ENCODE results near the gene USF3.

The USF3 gene

DNA sequence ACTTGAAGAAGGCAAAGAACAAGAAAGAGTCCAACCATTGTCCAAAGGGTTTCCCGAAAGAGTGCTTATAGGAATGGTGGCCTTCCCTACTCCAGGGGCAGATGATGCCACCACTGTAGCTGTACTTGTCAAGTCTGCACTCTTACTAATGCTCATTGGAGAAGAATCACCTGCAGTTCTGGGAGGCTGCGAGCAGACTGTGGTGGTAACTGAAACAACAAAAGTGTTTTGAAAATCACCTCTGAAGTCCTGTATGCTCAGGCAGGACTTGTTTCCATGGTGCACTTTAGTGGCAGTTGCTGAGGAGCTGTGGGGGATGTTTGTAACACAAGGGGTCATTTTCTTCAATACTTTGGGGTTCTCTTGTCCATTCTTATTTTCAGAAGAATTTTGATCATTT, 36.0 kb downstream of the USF3 start:
- Histone ChIP-seq H3K4me1 (ENCODE audit: control insufficient read depth in 5 of 5, insufficient read depth in 5 of 5, low read length in 5 of 5) (no peaks in the 10 kb centered on the region), H3K36me3 (ENCODE audit: control insufficient read depth in 5 of 5, insufficient read depth in 5 of 5, low read length in 5 of 5) (peaks cover 48 to 72% (median 57%) of the 10 kb centered on the region in 5 donors), H3K27me3 (ENCODE audit: control insufficient read depth in 5 of 5, insufficient read depth in 4 of 5, low read length in 5 of 5) (no peaks in the 10 kb centered on the region), H3K27ac (ENCODE audit: low read depth, low read length) (no peak overlapping the region), H3K9me3 (ENCODE audit: control insufficient read depth in 5 of 5, low read length in 5 of 5) (no peaks in the 10 kb centered on the region), H3K9ac (ENCODE audit: low read length in 5 of 5) (no peak overlapping the region), H3K4me3 (ENCODE audit: low read depth in 1 of 5, low read length in 5 of 5) (no peak overlapping the region)

DNA sequence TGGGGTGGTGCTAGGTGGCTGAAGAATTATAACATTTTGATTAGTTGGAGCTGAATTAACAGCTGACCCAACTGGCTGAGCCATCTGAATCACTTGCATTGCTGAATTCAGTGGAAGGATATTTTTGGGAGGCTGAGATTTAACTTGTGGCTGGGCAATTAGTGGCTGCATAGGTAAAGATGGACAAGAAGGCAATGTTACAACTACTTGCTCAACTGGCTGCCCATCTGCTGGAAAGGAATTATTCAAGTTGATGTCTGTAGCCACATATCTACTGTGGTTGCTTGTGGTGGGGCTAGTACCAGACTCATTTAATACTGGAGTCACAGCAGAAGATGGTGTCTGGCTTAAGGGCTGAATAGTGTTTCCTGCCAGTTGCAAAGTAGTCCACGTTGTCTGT, 36.4 kb downstream of the USF3 start:
- Histone ChIP-seq H3K27me3 (ENCODE audit: control insufficient read depth in 5 of 5, insufficient read depth in 4 of 5, low read length in 5 of 5) (no peaks in the 10 kb centered on the region), H3K36me3 (ENCODE audit: control insufficient read depth in 5 of 5, insufficient read depth in 5 of 5, low read length in 5 of 5) (peaks cover 48 to 71% (median 53%) of the 10 kb centered on the region in 5 donors), H3K9ac (ENCODE audit: low read length in 5 of 5) (no peak overlapping the region), H3K4me3 (ENCODE audit: low read depth in 1 of 5, low read length in 5 of 5) (no peak overlapping the region), H3K4me1 (ENCODE audit: control insufficient read depth in 5 of 5, insufficient read depth in 5 of 5, low read length in 5 of 5) (no peaks in the 10 kb centered on the region), H3K9me3 (ENCODE audit: control insufficient read depth in 5 of 5, low read length in 5 of 5) (no peaks in the 10 kb centered on the region), H3K27ac (ENCODE audit: low read depth, low read length) (no peak overlapping the region)

DNA sequence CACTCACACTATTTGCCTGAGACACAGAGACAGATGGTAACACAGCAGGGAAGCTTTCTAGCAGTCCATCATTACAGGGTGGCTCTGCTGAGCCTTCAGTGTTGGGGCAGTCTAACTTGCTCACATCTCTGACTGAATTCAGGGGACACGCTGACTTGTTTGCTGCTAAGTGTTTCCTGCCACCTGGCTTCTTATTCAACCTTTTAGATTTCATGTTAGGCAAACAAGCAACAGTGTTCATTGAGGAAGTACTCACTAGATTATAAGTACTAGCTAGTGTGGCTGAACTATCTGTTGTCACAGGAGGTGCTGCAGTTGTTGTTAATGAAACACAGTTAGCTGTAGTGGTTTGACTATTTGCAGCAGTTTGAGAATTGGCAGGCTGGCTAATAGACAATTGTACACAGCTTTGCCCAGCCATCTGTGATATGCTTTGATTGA, 37.3 kb downstream of the USF3 start:
- H3K36me3 ChIP-seq (ENCODE audit: control insufficient read depth in 5 of 5, insufficient read depth in 5 of 5, low read length in 5 of 5), result peaks cover 45 to 67% (median 53%) of the 10 kb centered on the region in 5 donors
- H3K4me1 ChIP-seq (ENCODE audit: control insufficient read depth in 5 of 5, insufficient read depth in 5 of 5, low read length in 5 of 5), result no peaks in the 10 kb centered on the region
- H3K27me3 ChIP-seq (ENCODE audit: control insufficient read depth in 5 of 5, insufficient read depth in 4 of 5, low read length in 5 of 5), result no peaks in the 10 kb centered on the region
- no peaks in the 10 kb centered on the region for H3K9me3 ChIP-seq (ENCODE audit: control insufficient read depth in 5 of 5, low read length in 5 of 5)
- no peak overlapping the region for H3K27ac ChIP-seq (ENCODE audit: low read depth, low read length)
- no peak overlapping the region for H3K4me3 ChIP-seq (ENCODE audit: low read depth in 1 of 5, low read length in 5 of 5)
- no peak overlapping the region for H3K9ac ChIP-seq (ENCODE audit: low read length in 5 of 5)

DNA sequence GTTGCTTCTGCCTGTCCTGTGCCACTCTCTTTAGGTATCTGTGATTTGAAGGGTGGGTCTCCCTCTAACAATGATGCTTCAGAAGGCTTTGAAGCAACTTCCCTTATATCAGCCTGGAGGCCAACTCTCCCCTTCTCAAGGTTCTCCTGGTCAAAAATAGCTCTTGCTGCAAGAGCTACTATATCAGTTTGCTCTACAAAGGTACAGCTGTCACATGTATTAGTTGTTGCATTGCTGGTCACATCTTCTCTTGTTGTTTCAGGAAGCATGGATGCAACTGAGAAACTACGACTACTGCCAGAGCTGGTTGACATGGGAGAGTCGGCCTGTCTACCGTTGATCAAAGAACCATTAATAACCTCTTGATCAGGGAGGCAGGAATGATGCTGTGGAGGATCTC, 38.3 kb downstream of the USF3 start:
- no peaks in the 10 kb centered on the region for H3K4me1 ChIP-seq (ENCODE audit: control insufficient read depth in 5 of 5, insufficient read depth in 5 of 5, low read length in 5 of 5)
- H3K27me3 ChIP-seq (ENCODE audit: control insufficient read depth in 5 of 5, insufficient read depth in 4 of 5, low read length in 5 of 5), result no peaks in the 10 kb centered on the region
- H3K9me3 ChIP-seq (ENCODE audit: control insufficient read depth in 5 of 5, low read length in 5 of 5), result no peaks in the 10 kb centered on the region
- H3K9ac ChIP-seq (ENCODE audit: low read length in 5 of 5), result no peak overlapping the region
- H3K4me3 ChIP-seq (ENCODE audit: low read depth in 1 of 5, low read length in 5 of 5), result no peak overlapping the region
- no peak overlapping the region for H3K27ac ChIP-seq (ENCODE audit: low read depth, low read length)
- H3K36me3 ChIP-seq (ENCODE audit: control insufficient read depth in 5 of 5, insufficient read depth in 5 of 5, low read length in 5 of 5), result peaks cover 37 to 58% (median 49%) of the 10 kb centered on the region in 5 donors

DNA sequence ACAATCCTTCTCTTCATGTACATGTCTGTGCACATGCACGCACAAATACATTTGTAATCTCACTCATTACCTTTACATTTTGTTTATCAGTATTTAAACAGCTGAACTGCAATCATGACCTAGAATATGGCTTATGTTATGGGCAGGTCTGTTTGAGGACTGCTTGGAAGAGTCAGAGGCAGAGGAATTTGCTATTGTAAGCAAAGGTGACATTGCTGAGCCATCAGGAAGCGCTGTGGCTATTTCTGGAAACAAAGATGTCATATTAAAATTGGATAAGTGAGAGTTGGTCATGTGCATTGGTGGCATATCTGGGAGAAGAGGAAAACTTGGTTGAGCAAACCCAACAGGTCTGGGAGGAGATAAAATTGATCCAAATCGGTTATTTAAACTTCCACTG, 41.6 kb downstream of the USF3 start:
- H3K36me3 ChIP-seq (ENCODE audit: control insufficient read depth in 5 of 5, insufficient read depth in 5 of 5, low read length in 5 of 5), result peaks cover 16 to 31% (median 25%) of the 10 kb centered on the region in 5 donors
- no peak overlapping the region for H3K9ac ChIP-seq (ENCODE audit: low read length in 5 of 5)
- no peaks in the 10 kb centered on the region for H3K4me1 ChIP-seq (ENCODE audit: control insufficient read depth in 5 of 5, insufficient read depth in 5 of 5, low read length in 5 of 5)
- no peaks in the 10 kb centered on the region for H3K9me3 ChIP-seq (ENCODE audit: control insufficient read depth in 5 of 5, low read length in 5 of 5)
- H3K27me3 ChIP-seq (ENCODE audit: control insufficient read depth in 5 of 5, insufficient read depth in 4 of 5, low read length in 5 of 5), result no peaks in the 10 kb centered on the region
- H3K27ac ChIP-seq (ENCODE audit: low read depth, low read length), result no peak overlapping the region
- no peak overlapping the region for H3K4me3 ChIP-seq (ENCODE audit: low read depth in 1 of 5, low read length in 5 of 5)

DNA sequence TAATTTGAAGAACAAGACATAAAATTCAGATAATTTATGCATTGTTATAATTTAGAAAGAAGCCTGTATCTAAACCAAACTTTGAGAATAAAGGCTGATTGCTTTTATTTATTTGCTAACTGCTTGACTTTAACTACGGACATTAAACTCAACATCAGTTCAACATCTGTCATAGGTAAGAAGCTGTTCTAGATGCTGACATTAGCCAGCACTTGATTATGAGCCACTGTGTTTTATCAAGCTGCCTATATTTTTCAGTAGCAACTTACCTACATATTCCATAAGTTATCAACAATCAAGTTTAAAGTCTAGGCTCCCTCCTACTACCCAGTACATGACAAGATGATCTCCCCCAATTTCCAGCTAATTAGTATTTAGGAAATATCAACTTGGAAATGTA, 42.1 kb downstream of the USF3 start:
- Histone ChIP-seq H3K4me1 (ENCODE audit: control insufficient read depth in 5 of 5, insufficient read depth in 5 of 5, low read length in 5 of 5) (no peaks in the 10 kb centered on the region), H3K36me3 (ENCODE audit: control insufficient read depth in 5 of 5, insufficient read depth in 5 of 5, low read length in 5 of 5) (peaks cover 11 to 25% (median 19%) of the 10 kb centered on the region in 5 donors), H3K4me3 (ENCODE audit: low read depth in 1 of 5, low read length in 5 of 5) (no peak overlapping the region), H3K27ac (ENCODE audit: low read depth, low read length) (no peak overlapping the region), H3K27me3 (ENCODE audit: control insufficient read depth in 5 of 5, insufficient read depth in 4 of 5, low read length in 5 of 5) (no peaks in the 10 kb centered on the region), H3K9ac (ENCODE audit: low read length in 5 of 5) (no peak overlapping the region), H3K9me3 (ENCODE audit: control insufficient read depth in 5 of 5, low read length in 5 of 5) (no peaks in the 10 kb centered on the region)

DNA sequence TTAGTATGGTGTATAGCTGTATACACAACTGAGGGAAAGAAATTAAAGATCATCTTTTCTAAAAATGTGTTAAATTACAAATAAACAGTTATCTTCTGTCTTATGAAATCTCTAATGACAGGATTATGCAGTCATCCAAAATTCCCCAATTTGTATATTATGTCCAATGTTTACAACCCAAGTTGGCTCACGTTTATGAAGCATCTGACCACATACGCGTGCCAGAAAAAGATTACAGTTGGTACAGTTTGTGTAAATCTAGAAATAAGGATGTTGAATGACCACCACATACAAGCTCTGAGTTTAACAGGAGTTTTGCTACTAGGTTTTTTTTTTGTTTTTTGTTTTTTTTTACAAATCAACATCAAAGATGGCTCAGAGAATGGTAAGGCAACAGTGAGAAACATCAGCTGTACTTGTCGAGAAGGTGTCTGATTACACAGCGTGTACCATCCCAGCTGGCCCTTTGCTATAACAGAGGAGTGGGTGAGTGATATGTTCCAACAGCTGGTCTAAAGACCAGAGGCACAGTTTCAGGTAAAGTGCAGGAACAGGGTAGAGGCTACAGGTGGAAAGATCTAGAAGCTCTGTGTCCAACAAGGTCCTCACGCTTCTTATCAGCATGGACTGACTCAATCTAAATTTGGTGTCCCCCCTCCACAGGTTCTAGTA, 47.1 kb downstream of the USF3 start:
- no peak overlapping the region for H3K4me3 ChIP-seq (ENCODE audit: low read depth in 1 of 5, low read length in 5 of 5)
- H3K9me3 ChIP-seq (ENCODE audit: control insufficient read depth in 5 of 5, low read length in 5 of 5), result peaks cover 0 to 5% (median 4%) of the 10 kb centered on the region in 5 donors
- no peaks in the 10 kb centered on the region for H3K36me3 ChIP-seq (ENCODE audit: control insufficient read depth in 5 of 5, insufficient read depth in 5 of 5, low read length in 5 of 5)
- no peak overlapping the region for H3K9ac ChIP-seq (ENCODE audit: low read length in 5 of 5)
- no peaks in the 10 kb centered on the region for H3K27me3 ChIP-seq (ENCODE audit: control insufficient read depth in 5 of 5, insufficient read depth in 4 of 5, low read length in 5 of 5)
- H3K27ac ChIP-seq (ENCODE audit: low read depth, low read length), result no peak overlapping the region
- no peaks in the 10 kb centered on the region for H3K4me1 ChIP-seq (ENCODE audit: control insufficient read depth in 5 of 5, insufficient read depth in 5 of 5, low read length in 5 of 5)

DNA sequence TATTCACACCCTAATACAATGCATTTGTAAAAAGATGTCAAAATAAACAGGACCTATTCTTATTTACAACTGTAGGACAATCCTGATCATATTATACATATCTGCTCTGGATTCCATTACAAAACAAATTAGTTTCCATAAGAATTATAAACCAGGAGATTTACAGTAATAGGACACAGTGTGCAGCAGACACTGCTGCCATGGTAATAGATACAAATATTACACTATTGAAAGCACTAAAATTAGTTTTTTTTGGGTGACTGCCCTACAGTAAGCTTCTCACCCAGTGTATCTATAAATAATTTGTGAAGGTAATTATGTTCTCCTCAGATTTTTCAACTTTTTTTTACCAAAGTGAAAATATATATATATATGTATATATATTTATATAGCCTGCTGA, 47.9 kb downstream of the USF3 start:
- H3K27ac ChIP-seq (ENCODE audit: low read depth, low read length), result no peak overlapping the region
- no peaks in the 10 kb centered on the region for H3K27me3 ChIP-seq (ENCODE audit: control insufficient read depth in 5 of 5, insufficient read depth in 4 of 5, low read length in 5 of 5)
- no peak overlapping the region for H3K4me3 ChIP-seq (ENCODE audit: low read depth in 1 of 5, low read length in 5 of 5)
- H3K9ac ChIP-seq (ENCODE audit: low read length in 5 of 5), result no peak overlapping the region
- H3K36me3 ChIP-seq (ENCODE audit: control insufficient read depth in 5 of 5, insufficient read depth in 5 of 5, low read length in 5 of 5), result no peaks in the 10 kb centered on the region
- H3K4me1 ChIP-seq (ENCODE audit: control insufficient read depth in 5 of 5, insufficient read depth in 5 of 5, low read length in 5 of 5), result no peaks in the 10 kb centered on the region
- H3K9me3 ChIP-seq (ENCODE audit: control insufficient read depth in 5 of 5, low read length in 5 of 5), result peaks cover 0 to 5% (median 4%) of the 10 kb centered on the region in 5 donors

DNA sequence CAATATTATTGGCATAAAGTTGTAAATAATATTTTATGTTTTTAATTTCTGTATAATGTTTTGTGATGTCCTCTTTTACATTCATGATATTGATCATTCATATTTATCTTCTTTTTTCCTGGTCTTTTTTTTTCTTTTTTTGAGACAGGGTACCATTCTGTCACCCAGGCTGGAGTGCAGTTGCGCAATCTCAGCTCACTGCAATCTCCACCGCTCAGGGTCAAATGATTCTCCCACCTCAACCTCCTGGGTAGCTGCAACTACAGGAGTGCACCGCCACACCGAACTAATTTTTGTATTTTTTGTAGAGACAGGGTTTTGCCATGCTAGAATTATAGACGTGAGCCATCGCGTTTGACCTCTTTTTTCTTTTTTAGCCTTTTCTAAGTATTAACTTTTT, 52.9 kb downstream of the USF3 start:
- no peaks in the 10 kb centered on the region for H3K27me3 ChIP-seq (ENCODE audit: control insufficient read depth in 5 of 5, insufficient read depth in 4 of 5, low read length in 5 of 5)
- no peaks in the 10 kb centered on the region for H3K4me1 ChIP-seq (ENCODE audit: control insufficient read depth in 5 of 5, insufficient read depth in 5 of 5, low read length in 5 of 5)
- H3K9me3 ChIP-seq (ENCODE audit: control insufficient read depth in 5 of 5, low read length in 5 of 5), result peaks cover 0 to 5% (median 4%) of the 10 kb centered on the region in 5 donors
- no peaks in the 10 kb centered on the region for H3K36me3 ChIP-seq (ENCODE audit: control insufficient read depth in 5 of 5, insufficient read depth in 5 of 5, low read length in 5 of 5)
- H3K9ac ChIP-seq (ENCODE audit: low read length in 5 of 5), result no peak overlapping the region
- no peak overlapping the region for H3K4me3 ChIP-seq (ENCODE audit: low read depth in 1 of 5, low read length in 5 of 5)
- no peak overlapping the region for H3K27ac ChIP-seq (ENCODE audit: low read depth, low read length)

DNA sequence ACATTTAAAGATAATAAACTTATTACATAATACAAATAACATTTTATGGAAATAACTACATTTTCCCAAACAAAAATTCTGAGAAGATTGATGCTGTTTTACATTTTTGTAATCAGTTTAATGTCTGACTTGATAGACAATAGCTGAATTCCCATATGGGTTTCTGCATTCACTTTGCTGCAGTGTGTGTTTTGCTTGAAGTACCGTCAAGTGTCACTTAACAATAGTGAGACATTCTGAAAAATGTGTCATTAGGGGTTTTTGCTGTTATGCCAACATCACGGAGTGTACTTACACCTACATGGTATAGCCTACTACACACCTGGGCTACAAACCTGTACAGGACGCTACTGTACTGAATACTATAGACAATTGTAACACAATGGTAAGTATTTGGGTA, 57.5 kb downstream of the USF3 start:
- Histone ChIP-seq H3K27me3 (ENCODE audit: control insufficient read depth in 5 of 5, insufficient read depth in 4 of 5, low read length in 5 of 5) (no peaks in the 10 kb centered on the region), H3K36me3 (ENCODE audit: control insufficient read depth in 5 of 5, insufficient read depth in 5 of 5, low read length in 5 of 5) (no peaks in the 10 kb centered on the region), H3K27ac (ENCODE audit: low read depth, low read length) (no peak overlapping the region), H3K9ac (ENCODE audit: low read length in 5 of 5) (no peak overlapping the region), H3K4me1 (ENCODE audit: control insufficient read depth in 5 of 5, insufficient read depth in 5 of 5, low read length in 5 of 5) (no peaks in the 10 kb centered on the region), H3K4me3 (ENCODE audit: low read depth in 1 of 5, low read length in 5 of 5) (no peak overlapping the region), H3K9me3 (ENCODE audit: control insufficient read depth in 5 of 5, low read length in 5 of 5) (no peaks in the 10 kb centered on the region)

Measured in subcutaneous abdominal adipose tissue (tissue), 5 donors.